Prostate gland (tissue), 2 donors: ENCODE measurements around the gene NFATC3. TPM values are rescaled to one million over a fixed set of nuclear protein-coding genes. Genes with fewer than 3 reads are reported as not detected.

Experiments
- DNase-seq: peaks from one replicate; pipeline ENCODE4 v3.0.0-alpha.2; 2019; ENCODE audit warnings: low spot score
- H3K27ac ChIP-seq, 2 donors: fragments of 200-600 bp; sonication (generic); 2 replicates each; pipeline ENCODE4 v1.5.1; 2017 to 2019
- H3K27me3 ChIP-seq: fragments of 200-600 bp; sonication (generic); replicated peaks from 2 replicates; pipeline ENCODE4 v1.5.1; 2019; ENCODE audit not compliant: insufficient read depth
- H3K36me3 ChIP-seq, 2 donors: fragments of 200-600 bp; sonication (generic); 1 replicate in 1 of 2; 2 replicates in 1 of 2; pipeline versions ENCODE4 v1.5.1 to v1.8.1; 2017 to 2019
- H3K4me1 ChIP-seq: fragments of 200-600 bp; sonication (generic); replicated peaks from 2 replicates; pipeline ENCODE4 v1.5.1; 2019
- H3K4me3 ChIP-seq, 2 donors: fragments of 200-600 bp; sonication (generic); 2 replicates each; pipeline ENCODE4 v1.5.1; 2017 to 2019
- H3K9me3 ChIP-seq: fragments of 200-600 bp; sonication (generic); 2 replicates; pipeline ENCODE4 v1.5.1; 2017
- CTCF ChIP-seq, 4 experiments: fragments of 200-600 bp in 2 of 4; fragments of 450-650 bp in 2 of 4; sonication (generic) in 2 of 4; IDR thresholded peaks; 1 replicate in 3 of 4; 2 replicates in 1 of 4; pipeline ENCODE4 v1.5.1; 2016 to 2019; ENCODE audit warnings: antibody characterized with exemption in 4 of 4, mild to moderate bottlenecking in 2 of 4, moderate library complexity in 2 of 4
- POLR2A ChIP-seq: fragments of 450-650 bp; IDR thresholded peaks from one replicate; pipeline ENCODE4 v1.6.1; 2016; ENCODE audit warnings: antibody characterized with exemption, mild to moderate bottlenecking
- POLR2AphosphoS5 ChIP-seq: sonication (generic); formaldehyde crosslinking; IDR thresholded peaks from one replicate; pipeline ENCODE4 v1.6.1; 2017; ENCODE audit warnings: antibody characterized with exemption
- WGBS: methylation state at CpG from one replicate; pipeline ENCODE4 v1.1.5; 2018; 5-methylcytosine and 5-hydroxymethylcytosine counted together
- intact Hi-C: fragments of 100-400 bp; cut with DNase I; formaldehyde crosslinking; loops from one replicate; pipeline ENCODE4 v1.14.2; 2022
- total RNA-seq, 2 donors: library from RNA; depleted of rRNA; stranded (reverse); fragments of >200 nt; gene quantifications; one replicate each; pipeline ENCODE4 v1.1.0, GENCODE V29; 2016

The NFATC3 gene
- total RNA-seq, 2 donors from 2014 or later: 36.6 to 84.1 TPM

- Histone ChIP-seq H3K27ac (peak overlapping the region; percentile 7 to 95), H3K9me3 (no peaks in the 10 kb centered on the region), H3K4me1 (peaks cover 6% of the 10 kb centered on the region), H3K27me3 (no peaks in the 10 kb centered on the region), H3K36me3 (no peaks in the 10 kb centered on the region), H3K4me3 (no peak overlapping the region)
- intact Hi-C loops: no loop called here
- WGBS: 95% methylated on average over 4 of the region's 4 CpGs
- no peak for DNase-seq
- no peak for TF ChIP-seq POLR2AphosphoS5
- no peak for TF ChIP-seq CTCF (IDR thresholded peaks at IDR 0.05)
- TF ChIP-seq POLR2A: no peak
Observed at GRCh38 chr16:68083239-68083781, 1.9 kb upstream of the NFATC3 start.

GRCh38 chr16:68083861-68084503 is 1.2 kb upstream of the NFATC3 start:
- no peaks in the 10 kb centered on the region for H3K27me3 ChIP-seq
- peaks cover 6% of the 10 kb centered on the region for H3K4me1 ChIP-seq
- peak overlapping the region; percentile 95 for H3K27ac ChIP-seq
- intact Hi-C loops: loop anchor here (2.0 kb wide), 1 partner anchor 145 kb away; no protein-coding TSS in a partner anchor
- no peak for TF ChIP-seq POLR2AphosphoS5
- H3K4me3 ChIP-seq: peak overlapping the region; percentile 81 to 92
- no peak for DNase-seq
- WGBS: 33% methylated on average over 21 of the region's 21 CpGs
- no peaks in the 10 kb centered on the region for H3K36me3 ChIP-seq
- H3K9me3 ChIP-seq: no peaks in the 10 kb centered on the region

- peak overlapping the region; percentile 95 for H3K27ac ChIP-seq
- no peaks in the 10 kb centered on the region for H3K9me3 ChIP-seq
- 0% methylated on average over 23 of the region's 45 CpGs for WGBS
- H3K4me1 ChIP-seq: peaks cover 6% of the 10 kb centered on the region
- peak in 2 of 4 experiments; percentile 22 to 41 for TF ChIP-seq CTCF (IDR thresholded peaks at IDR 0.05)
- peak; percentile 61 for TF ChIP-seq POLR2AphosphoS5
- peak; percentile 54 for TF ChIP-seq POLR2A
- H3K36me3 ChIP-seq: no peaks in the 10 kb centered on the region
- intact Hi-C loops: loop anchor here (2.0 kb wide), 1 partner anchor 144 kb away; no protein-coding TSS in a partner anchor
- peak; percentile 81 for DNase-seq
- peak overlapping the region; percentile 81 to 92 for H3K4me3 ChIP-seq
- H3K27me3 ChIP-seq: no peaks in the 10 kb centered on the region
Observed at GRCh38 chr16:68084504-68085258, 489 bp upstream of the NFATC3 start.

GRCh38 chr16:68086336-68086841 is 1.2 kb downstream of the NFATC3 start:
- H3K4me3 ChIP-seq: peak overlapping the region; percentile 81 to 92
- TF ChIP-seq CTCF (IDR thresholded peaks at IDR 0.05) (no peak), POLR2AphosphoS5 (peak; percentile 14)
- no peaks in the 10 kb centered on the region for H3K27me3 ChIP-seq
- peaks cover 6% of the 10 kb centered on the region for H3K4me1 ChIP-seq
- DNase-seq: no peak
- WGBS: under 1% methylated on average over 6 of the region's 6 CpGs
- no peaks in the 10 kb centered on the region for H3K9me3 ChIP-seq
- no peaks in the 10 kb centered on the region for H3K36me3 ChIP-seq
- peak overlapping the region; percentile 91 to 95 for H3K27ac ChIP-seq
- intact Hi-C loops: no loop called here

- Histone ChIP-seq H3K27me3 (no peaks in the 10 kb centered on the region), H3K36me3 (no peaks in the 10 kb centered on the region), H3K4me1 (peaks cover 6% of the 10 kb centered on the region), H3K27ac (peak overlapping the region; percentile 91 to 95), H3K4me3 (peak overlapping the region; percentile 81 to 92), H3K9me3 (no peaks in the 10 kb centered on the region)
- TF ChIP-seq CTCF (IDR thresholded peaks at IDR 0.05): no peak
- TF ChIP-seq POLR2AphosphoS5: no peak
- TF ChIP-seq POLR2A: no peak
- WGBS: 3% methylated on average over 6 of the region's 6 CpGs
- intact Hi-C loops: no loop called here
- DNase-seq: no peak
Observed at GRCh38 chr16:68086860-68087268, 1.7 kb downstream of the NFATC3 start.
